Forelimb muscle (tissue), 1 donor: ENCODE measurements around the gene BTBD10. TPM values are rescaled to one million over a fixed set of nuclear protein-coding genes. Genes with fewer than 3 reads are reported as not detected.
A peak's percentile ranks its signal among the peaks of the same experiment; 100 is the strongest.

Experiments used
- DNase-seq: peaks from one replicate; pipeline ENCODE4 v3.0.0-alpha.2; 2013; ENCODE audit warnings: low read depth
- polyA plus RNA-seq: library from polyadenylated mRNA; unstranded; fragments of 120-200 nt; gene quantifications from one replicate; pipeline ENCODE4 v1.2.1, GENCODE V29; 2013; ENCODE audit not compliant: insufficient read length

Gene BTBD10
- polyA plus RNA-seq = 23.0 TPM

- DNase-seq = peak; percentile 95
Measured at GRCh38 chr11:13462901-13463778, at the start of gene BTBD10. TSS of gene BTBD10 (minus strand) at chr11:13463222. CDS start at chr11:13445124, 18,098 bp downstream.

DNA sequence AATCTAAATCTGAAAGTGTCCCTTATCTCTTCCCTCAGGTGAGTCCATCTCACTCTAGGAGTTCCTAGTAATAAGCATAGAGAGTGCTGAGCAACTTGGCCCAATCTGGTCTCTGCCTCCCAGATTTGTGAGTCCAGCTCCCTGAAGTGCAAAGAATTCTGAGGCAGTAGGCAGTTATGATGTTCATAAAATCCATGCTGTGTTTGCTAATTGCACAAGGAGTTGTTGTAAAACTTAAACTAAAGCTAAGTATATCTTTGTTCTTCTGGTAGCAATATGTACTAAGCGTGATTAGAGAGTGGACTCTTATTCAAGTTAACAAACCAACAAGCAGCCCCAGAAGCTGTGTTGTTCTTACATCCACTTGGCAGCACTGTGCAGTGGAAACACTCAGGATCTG, 40.4 kb upstream of the BTBD10 start:
- DNase-seq = no peak

DNA sequence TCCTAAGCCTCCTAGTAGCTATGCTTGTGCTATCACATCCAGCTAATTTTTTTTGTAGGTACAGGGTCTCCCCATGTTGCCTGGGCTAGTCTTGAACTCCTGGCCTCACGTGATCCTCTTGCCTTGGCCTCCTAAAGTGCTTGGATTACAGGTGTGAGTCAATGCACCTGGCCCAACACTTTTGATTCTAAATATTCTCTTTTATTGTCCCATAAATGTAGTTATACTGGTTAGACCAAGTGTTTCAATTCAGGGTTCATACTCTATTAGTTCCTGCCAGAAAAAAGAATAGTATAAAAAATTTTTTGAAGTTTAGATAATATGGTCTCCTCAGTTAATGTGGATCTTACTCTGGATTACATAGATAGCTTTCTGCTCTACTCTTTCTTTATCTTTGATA, 39.5 kb upstream of the BTBD10 start:
- DNase-seq = no peak

GRCh38 chr11:13495929-13496328, 32.9 kb upstream of the BTBD10 start, which contains the start of gene PTH:
TSS of gene PTH (minus strand) at chr11:13495997. CDS start at chr11:13492855, 3,142 bp downstream.
- DNase-seq = no peak

GRCh38 chr11:13494051-13494450, 31.0 kb upstream of the BTBD10 start:
- no peak for DNase-seq

DNA sequence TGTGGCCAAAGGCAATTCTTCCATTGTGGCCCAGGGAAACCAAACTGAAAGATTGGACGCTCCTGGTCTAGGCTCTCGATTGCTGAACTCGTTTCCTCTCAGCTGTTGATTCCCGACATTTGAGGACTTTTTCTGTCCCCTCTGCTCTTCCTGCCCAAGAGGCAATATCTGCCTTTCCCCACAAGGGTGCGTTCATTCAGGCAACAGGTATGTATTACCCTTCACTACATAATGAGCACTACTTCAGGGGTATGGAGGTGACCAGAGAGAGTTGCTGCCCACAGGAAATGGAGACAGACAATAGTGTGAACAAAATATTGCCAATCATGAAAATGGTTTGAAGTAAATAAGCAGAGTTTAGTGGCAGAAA, 24.6 kb upstream of the BTBD10 start:
- no peak for DNase-seq

- no peak for DNase-seq
Measured at GRCh38 chr11:13486926-13487660, 24.1 kb upstream of the BTBD10 start.

DNA sequence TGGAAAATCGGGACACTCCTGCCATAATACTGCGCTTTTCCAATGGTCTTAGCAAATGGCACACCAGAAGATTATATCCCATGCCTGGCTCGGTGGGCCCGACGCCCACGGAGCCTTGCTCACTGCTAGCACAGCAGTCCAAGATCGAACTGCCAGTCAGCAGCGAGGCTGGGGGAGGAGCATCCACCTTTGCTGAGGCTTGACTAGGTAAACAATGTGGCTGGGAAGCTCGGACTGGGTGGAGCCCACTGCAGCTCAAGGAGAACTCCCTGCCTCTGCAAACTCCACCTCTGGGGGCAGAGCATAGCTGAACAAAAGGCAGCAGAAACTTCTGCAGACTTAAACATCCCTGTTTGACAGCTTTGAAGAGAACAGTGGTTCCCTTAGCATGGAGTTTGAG, 17.2 kb upstream of the BTBD10 start:
- DNase-seq = no peak

DNA sequence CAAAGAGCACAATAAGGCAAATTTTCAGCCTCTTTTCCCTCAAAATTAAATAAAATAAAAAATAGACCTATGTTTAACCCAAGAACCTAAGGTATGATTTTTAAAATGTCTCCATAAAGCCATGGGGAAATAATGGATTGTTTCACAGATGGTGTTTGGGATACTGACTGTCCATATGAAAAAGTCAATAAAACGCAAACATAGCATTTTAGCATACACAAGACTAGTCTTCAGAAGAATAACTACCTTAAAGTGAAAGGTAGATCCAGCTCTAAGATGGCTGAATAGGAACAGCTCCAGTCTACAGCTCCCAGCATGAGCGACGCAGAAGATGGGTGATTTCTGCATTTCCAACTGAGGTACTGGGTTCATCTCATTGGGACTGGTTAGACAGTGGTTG, 16.7 kb upstream of the BTBD10 start:
- no peak for DNase-seq

GRCh38 chr11:13475091-13475490, 12.1 kb upstream of the BTBD10 start:
- no peak for DNase-seq

DNA sequence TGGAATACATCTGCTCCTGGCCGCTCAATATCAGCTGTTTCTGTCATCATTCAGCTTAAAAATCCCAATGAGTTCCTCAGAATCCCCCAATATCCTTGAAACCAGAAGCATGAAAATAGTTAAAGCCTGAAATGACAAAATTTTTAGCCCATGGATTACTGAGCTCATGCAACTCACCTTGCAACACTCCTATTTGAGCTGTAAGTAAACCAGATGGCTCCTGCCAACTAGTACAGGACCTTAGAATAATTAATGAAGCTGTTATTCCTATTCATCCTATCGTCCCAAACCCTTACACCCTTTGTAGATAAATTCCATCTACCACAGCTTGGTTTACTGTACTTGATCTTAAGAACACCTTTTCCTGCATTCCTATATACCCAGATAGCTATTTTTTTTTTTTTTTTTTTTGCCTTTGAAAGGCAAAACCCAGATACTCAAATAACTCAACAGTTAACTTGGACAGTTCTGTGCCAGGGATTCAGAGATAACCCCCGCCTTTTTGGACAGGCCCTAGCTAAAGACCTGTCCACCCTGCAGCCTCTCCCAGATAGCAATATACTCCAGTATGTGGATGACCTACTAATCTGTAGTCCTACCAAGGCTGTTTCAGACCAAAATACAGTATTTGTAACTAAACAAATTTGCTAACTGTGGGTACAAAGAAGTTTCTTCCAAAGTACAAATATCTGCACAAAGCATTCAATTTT, 10.1 kb upstream of the BTBD10 start:
- DNase-seq = no peak

DNA sequence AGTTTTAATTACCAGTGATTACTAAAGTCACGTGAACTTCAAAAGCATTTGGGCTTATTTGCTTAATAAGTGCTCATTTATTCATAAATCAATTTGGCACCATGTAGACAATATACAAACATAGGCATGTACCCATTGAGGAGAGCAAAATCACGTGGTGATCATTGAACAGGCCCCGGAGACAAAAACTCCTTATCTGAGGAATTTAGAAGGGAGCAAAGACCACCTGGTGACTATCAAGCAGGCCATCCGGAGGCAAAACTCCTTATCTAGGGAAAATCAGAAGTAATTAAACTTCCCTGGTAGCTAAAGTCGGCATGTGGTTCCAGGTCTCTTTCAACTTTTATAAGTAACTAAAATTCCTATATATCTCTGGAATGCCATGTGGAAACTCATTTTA, 5.7 kb upstream of the BTBD10 start:
- DNase-seq = no peak

DNA sequence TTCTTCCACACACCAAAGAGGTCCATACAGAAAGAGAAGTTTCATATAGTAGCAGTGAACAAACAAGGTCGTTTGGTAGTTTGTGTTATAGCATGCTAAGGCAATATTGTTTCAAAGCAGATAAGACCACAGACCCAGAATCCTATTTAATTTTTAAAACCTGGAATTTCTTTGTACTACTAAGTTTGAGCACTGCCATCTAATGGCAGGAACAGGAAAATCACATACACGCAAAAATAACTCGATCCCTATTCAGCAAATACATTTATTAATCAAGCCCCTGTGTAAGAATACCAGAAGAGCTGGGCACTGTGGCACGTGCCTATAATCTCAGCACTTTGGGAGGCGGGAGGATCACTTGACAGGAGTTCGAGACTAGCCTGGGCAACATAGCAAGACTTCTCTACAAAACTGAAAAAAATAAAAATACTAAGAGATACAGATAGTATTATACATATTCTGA, 2.9 kb upstream of the BTBD10 start:
- DNase-seq = no peak

- no peak for DNase-seq
Measured at GRCh38 chr11:13463779-13464290, 813 bp upstream of the BTBD10 start.

- no peak for DNase-seq
Measured at GRCh38 chr11:13462311-13462900, 616 bp downstream of the BTBD10 start.

GRCh38 chr11:13461291-13461690, 1.7 kb downstream of the BTBD10 start:
- DNase-seq = no peak

DNA sequence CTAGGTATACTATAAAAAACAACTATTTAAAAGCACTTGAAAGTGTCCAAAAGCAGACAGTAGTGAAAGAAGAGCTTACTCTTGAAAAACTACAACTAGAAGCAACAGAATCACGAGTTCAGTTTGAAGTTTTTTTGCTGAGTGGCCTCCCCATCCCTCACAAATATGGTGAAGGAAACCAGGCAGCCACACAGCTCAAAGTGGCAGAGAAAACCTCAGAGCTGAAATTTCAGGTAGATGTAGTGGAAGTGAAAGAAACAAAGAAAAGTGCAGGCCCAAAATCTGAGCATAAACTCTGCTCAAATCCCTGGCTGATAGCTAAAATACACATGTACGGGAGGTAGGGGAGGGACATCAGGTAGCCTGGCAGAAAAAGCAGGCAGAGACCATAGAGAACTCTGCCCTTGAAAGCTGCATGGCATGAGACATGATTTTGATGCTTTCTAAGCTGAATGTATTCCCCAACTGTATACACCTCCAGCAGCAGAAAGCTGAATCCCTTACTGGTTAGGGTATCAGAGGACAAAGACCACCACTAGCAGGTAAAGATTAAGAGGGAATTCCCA, 12.1 kb downstream of the BTBD10 start:
- DNase-seq = no peak

- DNase-seq = no peak
Measured at GRCh38 chr11:13449522-13449921, 13.5 kb downstream of the BTBD10 start.

DNA sequence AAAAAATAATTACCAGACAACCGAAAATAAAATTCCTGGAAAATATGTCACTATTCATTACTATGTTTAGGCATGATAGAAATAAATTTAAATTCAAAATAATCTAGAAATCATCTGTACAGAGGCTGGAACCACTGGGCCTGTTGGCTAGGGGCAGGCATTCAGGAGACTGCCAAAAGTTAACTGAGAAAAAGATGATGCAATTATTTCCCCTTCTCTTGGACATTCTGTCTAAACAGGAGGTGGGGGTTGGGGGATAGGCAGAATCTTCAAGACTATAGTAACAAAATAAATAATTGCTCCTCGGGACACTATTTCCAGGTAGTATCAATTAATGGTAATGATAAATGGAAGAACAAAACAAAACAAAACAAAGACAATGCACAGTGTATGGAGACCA, 14.1 kb downstream of the BTBD10 start:
- DNase-seq = peak; percentile 41

GRCh38 chr11:13446444-13446843, 16.6 kb downstream of the BTBD10 start:
- DNase-seq = no peak

- no peak for DNase-seq
Measured at GRCh38 chr11:13445588-13445987, 17.4 kb downstream of the BTBD10 start.
